ENCODE data around the gene C6orf132. TPM values are rescaled to one million over a fixed set of nuclear protein-coding genes. Genes with fewer than 3 reads are reported as not detected.

Gene C6orf132
- total RNA-seq, 1 donor from 2014 or later = 1.3 TPM

GRCh38 chr6:42147138-42147562, 4.7 kb upstream of the C6orf132 start:
- TF ChIP-seq, protein P1, sequence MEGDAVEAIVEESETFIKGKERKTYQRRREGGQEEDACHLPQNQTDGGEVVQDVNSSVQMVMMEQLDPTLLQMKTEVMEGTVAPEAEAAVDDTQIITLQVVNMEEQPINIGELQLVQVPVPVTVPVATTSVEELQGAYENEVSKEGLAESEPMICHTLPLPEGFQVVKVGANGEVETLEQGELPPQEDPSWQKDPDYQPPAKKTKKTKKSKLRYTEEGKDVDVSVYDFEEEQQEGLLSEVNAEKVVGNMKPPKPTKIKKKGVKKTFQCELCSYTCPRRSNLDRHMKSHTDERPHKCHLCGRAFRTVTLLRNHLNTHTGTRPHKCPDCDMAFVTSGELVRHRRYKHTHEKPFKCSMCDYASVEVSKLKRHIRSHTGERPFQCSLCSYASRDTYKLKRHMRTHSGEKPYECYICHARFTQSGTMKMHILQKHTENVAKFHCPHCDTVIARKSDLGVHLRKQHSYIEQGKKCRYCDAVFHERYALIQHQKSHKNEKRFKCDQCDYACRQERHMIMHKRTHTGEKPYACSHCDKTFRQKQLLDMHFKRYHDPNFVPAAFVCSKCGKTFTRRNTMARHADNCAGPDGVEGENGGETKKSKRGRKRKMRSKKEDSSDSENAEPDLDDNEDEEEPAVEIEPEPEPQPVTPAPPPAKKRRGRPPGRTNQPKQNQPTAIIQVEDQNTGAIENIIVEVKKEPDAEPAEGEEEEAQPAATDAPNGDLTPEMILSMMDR (IDR thresholded peaks at IDR 0.05) = no peak

DNA sequence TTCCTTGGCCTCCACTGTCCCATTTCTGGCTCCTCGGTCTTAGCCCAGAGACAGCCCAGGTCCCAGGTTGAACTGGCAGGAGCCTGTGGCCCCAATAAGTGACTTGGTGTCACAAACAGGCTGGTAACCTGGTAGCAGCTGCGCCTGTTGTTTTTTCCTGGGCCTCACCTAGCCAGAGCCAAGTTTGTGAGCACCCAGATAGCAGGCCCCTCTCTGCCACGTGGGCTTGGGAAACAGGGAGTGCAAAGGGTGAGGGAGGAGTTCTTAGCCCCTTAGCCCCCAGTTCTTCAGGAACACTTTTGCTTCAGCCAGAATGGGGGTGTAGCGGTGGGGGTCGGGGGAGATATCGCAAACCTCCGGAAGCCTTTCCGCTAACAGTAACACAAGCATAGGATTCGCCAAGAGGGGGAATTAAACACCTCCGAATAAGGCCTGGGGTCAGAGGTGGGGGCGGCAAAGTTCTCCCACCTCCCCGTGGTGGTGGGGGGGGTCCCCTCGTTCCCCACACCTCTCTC, 760 bp downstream of the C6orf132 start:
- Histone ChIP-seq H3K4me3 (peak overlapping the region; percentile 48 to 58), H3K9me3 (no peaks in the 10 kb centered on the region), H3K36me3 (no peaks in the 10 kb centered on the region), H3K27ac (no peak overlapping the region), H3K4me1 (peaks cover 0 to 8% of the 10 kb centered on the region in 2 donors), H3K27me3 (no peaks in the 10 kb centered on the region)
- no peak for DNase-seq (ENCODE audit: low spot score in 2 of 2)
- TF ChIP-seq, protein P1 (IDR thresholded peaks at IDR 0.05) = no peak
- intact Hi-C loops (cut with DNase I) = no loop called here

More at GRCh38 chr6:42147138-42147562, 4.7 kb upstream of the C6orf132 start:
- no peak overlapping the region for H3K27ac ChIP-seq
- H3K4me1 ChIP-seq = peaks cover 0 to 5% of the 10 kb centered on the region in 2 donors
- H3K36me3 ChIP-seq = no peaks in the 10 kb centered on the region
- H3K4me3 ChIP-seq = no peak overlapping the region
- DNase-seq (ENCODE audit: low spot score in 2 of 2) = no peak
- intact Hi-C loops (cut with DNase I) = no loop called here
- H3K27me3 ChIP-seq = no peaks in the 10 kb centered on the region
- H3K9me3 ChIP-seq = no peaks in the 10 kb centered on the region

DNA sequence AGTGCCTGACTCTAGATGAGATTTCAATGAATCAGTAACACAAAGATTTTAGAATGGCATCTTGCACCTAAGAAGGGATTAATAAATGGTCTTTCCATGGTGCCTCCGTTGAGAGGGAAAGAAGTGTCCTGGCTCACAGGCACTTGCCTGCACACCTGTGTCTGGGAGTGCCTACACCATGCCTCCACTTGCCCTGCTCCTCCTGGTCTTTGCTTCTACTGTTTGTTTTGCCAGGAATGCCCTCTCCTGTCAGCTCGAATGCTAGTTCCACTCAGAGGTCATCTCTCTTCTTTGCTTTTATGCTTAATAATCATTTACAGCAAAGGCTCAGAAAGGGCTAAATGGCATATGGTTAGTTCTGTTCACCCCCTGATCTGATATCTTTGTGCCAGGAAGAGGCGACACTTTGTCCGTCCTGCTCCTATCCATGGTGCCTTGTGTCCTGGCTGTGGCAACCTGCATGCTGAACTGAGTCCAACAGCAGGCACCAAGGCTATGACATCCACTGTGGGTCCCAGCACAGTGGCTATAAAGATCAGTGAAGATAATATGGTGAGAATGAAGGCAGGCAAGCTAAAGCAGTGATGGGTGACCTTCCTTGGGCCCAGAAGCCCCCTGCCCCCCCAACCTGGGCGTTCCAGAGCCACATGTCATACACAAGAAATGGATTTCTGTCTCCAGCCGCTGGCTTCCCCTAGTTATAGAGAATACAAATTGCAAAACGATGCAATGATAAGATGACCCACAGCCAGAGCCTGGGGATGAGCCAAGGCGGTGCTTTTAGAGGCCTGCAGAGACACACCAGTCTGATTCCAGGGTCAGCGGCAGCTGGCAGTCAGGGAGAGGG, 1.4 kb downstream of the C6orf132 start:
- no peak overlapping the region for H3K27ac ChIP-seq
- DNase-seq (ENCODE audit: low spot score in 2 of 2) = no peak
- H3K9me3 ChIP-seq = no peaks in the 10 kb centered on the region
- no peak overlapping the region for H3K4me3 ChIP-seq
- peaks cover 0 to 8% of the 10 kb centered on the region in 2 donors for H3K4me1 ChIP-seq
- intact Hi-C loops (cut with DNase I) = no loop called here
- H3K27me3 ChIP-seq = no peaks in the 10 kb centered on the region
- no peaks in the 10 kb centered on the region for H3K36me3 ChIP-seq
- TF ChIP-seq, protein P1 (IDR thresholded peaks at IDR 0.05) = no peak

DNA sequence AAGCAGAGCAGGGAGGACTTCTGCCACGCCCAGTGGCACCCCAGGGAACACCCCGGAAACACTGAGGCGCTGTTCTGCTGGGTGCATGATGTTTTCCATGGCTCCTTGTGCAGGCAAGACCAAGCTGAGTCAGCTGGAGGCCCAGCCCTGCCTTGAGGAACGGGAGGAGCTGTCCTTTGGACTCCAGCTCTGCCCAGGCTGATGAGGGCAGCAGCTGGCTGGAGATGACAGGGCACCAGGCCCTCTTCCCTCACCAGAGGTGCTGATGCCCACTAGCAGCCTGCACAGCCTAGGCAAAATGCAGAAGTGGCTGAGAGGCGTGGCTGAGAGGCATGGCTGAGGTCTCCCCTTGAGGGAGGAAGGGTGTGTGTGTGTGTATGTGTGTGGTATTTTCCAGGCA, 2.4 kb downstream of the C6orf132 start:
- DNase-seq (ENCODE audit: low spot score in 2 of 2) = no peak
- peaks cover 0 to 8% of the 10 kb centered on the region in 2 donors for H3K4me1 ChIP-seq
- intact Hi-C loops (cut with DNase I) = no loop called here
- no peak overlapping the region for H3K27ac ChIP-seq
- TF ChIP-seq, protein P1 (IDR thresholded peaks at IDR 0.05) = no peak
- H3K9me3 ChIP-seq = no peaks in the 10 kb centered on the region
- no peaks in the 10 kb centered on the region for H3K27me3 ChIP-seq
- H3K36me3 ChIP-seq = no peaks in the 10 kb centered on the region
- no peak overlapping the region for H3K4me3 ChIP-seq

DNA sequence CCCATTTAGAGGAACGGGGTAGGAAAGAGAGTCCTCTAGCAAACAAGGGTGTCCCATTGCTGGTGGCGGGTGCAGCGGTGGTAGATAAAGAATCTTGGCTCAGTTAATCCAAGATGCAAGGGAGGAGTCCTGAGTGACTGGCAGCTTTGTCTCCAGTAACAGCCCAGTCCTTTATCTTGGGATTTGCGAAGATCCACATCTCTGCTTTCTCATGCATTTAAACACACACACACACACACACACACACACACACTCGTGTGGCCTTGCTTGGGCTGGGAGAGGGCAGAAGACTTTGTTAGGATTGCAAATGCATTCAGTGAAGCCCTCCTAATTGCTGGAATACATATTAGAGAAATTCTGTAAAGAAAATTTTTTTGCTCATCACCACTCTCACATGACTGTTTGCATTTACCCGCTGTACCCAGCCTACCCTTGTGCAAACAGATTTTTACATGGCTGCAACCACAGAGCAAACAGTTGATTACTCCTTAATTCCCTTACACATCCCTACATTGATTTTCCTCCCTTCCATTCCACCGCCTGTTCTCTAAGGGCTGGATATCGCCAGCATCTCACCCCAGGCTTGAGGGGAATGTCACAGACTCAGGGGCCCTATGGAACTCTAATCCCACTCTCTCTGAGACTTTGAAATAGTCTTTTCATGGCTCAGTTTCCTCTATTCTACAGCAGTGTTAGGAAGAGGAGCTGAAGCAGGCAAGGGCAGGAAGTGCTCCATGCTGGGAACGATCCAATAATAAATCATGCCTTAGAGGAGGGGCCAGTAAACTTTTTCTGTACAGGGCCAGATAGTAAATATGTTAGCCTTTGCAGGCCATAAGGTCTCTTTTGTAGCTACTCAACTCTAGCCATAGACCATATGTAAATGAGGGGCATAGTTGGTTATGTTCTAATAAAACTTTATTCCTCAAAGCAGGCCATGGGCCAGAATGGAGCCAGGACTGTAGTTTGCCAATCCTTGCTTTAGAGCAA, 3.5 kb downstream of the C6orf132 start:
- Histone ChIP-seq H3K4me1 (peaks cover 0 to 8% of the 10 kb centered on the region in 2 donors), H3K9me3 (no peaks in the 10 kb centered on the region), H3K27ac (no peak overlapping the region), H3K27me3 (no peaks in the 10 kb centered on the region), H3K36me3 (no peaks in the 10 kb centered on the region), H3K4me3 (no peak overlapping the region)
- no peak for DNase-seq (ENCODE audit: low spot score in 2 of 2)
- TF ChIP-seq, protein P1 (IDR thresholded peaks at IDR 0.05) = no peak
- intact Hi-C loops (cut with DNase I) = no loop called here
